ENCODE data around the gene SNED1.

The SNED1 gene

DNA sequence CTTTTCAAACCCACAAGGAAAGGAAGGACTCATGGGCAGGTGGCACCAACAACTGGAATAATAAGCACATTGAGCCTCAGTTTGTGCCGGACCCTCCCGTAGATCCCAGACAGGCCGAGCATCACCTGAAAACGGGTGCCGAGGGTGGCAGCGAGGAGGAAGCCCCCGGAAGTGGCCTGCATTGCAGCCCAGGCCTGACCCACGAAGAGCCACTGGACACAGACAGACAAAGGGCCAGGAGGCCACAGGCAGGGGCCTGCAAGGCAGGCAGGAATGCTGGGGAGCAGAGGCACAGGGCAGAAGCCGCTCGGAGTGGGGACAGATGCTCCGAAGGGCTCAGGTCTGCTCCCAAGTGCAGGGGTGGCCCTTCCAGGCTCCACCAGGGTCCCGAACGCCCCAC is 71.9 kb downstream of the SNED1 start:
- H3K36me3 ChIP-seq (ENCODE audit: control insufficient read depth, insufficient read depth, low read length): no peaks in the 10 kb centered on the region
- no peak overlapping the region for H3K27ac ChIP-seq (ENCODE audit: low read depth, low read length)
- H3K9me3 ChIP-seq (ENCODE audit: control insufficient read depth, insufficient read depth, low read depth, low read length): no peaks in the 10 kb centered on the region
- no peaks in the 10 kb centered on the region for H3K4me1 ChIP-seq (ENCODE audit: control insufficient read depth, insufficient read depth, low read length)
- H3K27me3 ChIP-seq (ENCODE audit: control insufficient read depth, insufficient read depth, low read length): peaks cover 2% of the 10 kb centered on the region; the same call in 1 of the 2 replicates
- no peak overlapping the region for H3K9ac ChIP-seq (ENCODE audit: low read length)
- no peak overlapping the region for H3K4me3 ChIP-seq (ENCODE audit: low read depth, low read length)

- Histone ChIP-seq H3K9me3 (ENCODE audit: control insufficient read depth, insufficient read depth, low read depth, low read length) (no peaks in the 10 kb centered on the region), H3K27ac (ENCODE audit: low read depth, low read length) (no peak overlapping the region), H3K4me1 (ENCODE audit: control insufficient read depth, insufficient read depth, low read length) (no peaks in the 10 kb centered on the region), H3K4me3 (ENCODE audit: low read depth, low read length) (no peak overlapping the region), H3K9ac (ENCODE audit: low read length) (no peak overlapping the region), H3K36me3 (ENCODE audit: control insufficient read depth, insufficient read depth, low read length) (no peaks in the 10 kb centered on the region), H3K27me3 (ENCODE audit: control insufficient read depth, insufficient read depth, low read length) (no peaks in the 10 kb centered on the region; the same call in 1 of the 2 replicates)
These were observed 72.6 kb downstream of the SNED1 start for GRCh38 chr2:241070811-241071676.

DNA sequence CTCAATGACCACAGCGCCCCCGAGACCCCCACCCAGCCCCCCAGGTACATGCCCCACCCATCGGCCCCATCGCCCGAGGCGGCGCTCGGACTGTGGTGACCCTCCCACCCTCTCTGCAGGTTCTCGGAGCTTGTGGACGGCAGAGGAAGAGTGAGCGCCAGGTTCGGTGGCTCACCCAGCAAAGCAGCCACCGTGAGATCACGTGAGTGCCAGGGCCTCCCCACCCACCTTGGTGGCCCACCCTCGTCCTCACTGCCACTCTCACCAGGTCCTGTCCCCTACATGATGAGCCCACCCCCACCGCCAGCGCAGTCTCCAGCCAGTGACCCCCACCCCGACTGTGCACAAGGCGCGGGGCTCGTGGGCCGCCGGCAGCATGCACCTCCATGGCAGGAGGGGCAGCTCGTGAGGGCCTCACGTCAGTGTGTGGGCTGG is 73.3 kb downstream of the SNED1 start:
- Histone ChIP-seq H3K9ac (ENCODE audit: low read length) (no peak overlapping the region), H3K27ac (ENCODE audit: low read depth, low read length) (no peak overlapping the region), H3K9me3 (ENCODE audit: control insufficient read depth, insufficient read depth, low read depth, low read length) (no peaks in the 10 kb centered on the region), H3K4me1 (ENCODE audit: control insufficient read depth, insufficient read depth, low read length) (no peaks in the 10 kb centered on the region), H3K27me3 (ENCODE audit: control insufficient read depth, insufficient read depth, low read length) (no peaks in the 10 kb centered on the region), H3K4me3 (ENCODE audit: low read depth, low read length) (no peak overlapping the region), H3K36me3 (ENCODE audit: control insufficient read depth, insufficient read depth, low read length) (no peaks in the 10 kb centered on the region)

DNA sequence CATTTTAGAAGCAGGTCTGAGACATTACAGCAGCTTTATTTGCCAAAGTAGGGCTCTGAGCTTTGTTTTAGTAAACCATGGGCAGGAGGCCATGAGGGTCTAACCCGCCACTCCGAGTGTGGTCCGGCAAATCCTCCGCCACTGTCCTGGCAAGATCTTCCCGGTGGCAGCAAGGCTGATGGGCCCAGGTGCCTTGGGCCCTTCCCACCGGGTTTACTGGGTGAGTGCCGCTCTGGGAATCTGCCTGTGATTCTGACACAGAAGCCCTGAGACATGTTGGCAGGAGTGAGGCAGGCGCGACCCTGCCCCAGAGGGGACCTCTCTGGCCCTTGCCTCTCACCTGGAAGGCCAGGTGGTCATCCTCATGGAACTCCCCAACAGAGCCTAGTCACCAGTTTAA is 73.7 kb downstream of the SNED1 start:
- H3K9me3 ChIP-seq (ENCODE audit: control insufficient read depth, insufficient read depth, low read depth, low read length): no peaks in the 10 kb centered on the region
- no peaks in the 10 kb centered on the region for H3K4me1 ChIP-seq (ENCODE audit: control insufficient read depth, insufficient read depth, low read length)
- no peaks in the 10 kb centered on the region for H3K36me3 ChIP-seq (ENCODE audit: control insufficient read depth, insufficient read depth, low read length)
- H3K4me3 ChIP-seq (ENCODE audit: low read depth, low read length): no peak overlapping the region
- H3K27ac ChIP-seq (ENCODE audit: low read depth, low read length): no peak overlapping the region
- H3K27me3 ChIP-seq (ENCODE audit: control insufficient read depth, insufficient read depth, low read length): no peaks in the 10 kb centered on the region
- H3K9ac ChIP-seq (ENCODE audit: low read length): no peak overlapping the region

- Histone ChIP-seq H3K4me1 (ENCODE audit: control insufficient read depth, insufficient read depth, low read length) (no peaks in the 10 kb centered on the region), H3K27ac (ENCODE audit: low read depth, low read length) (no peak overlapping the region), H3K36me3 (ENCODE audit: control insufficient read depth, insufficient read depth, low read length) (no peaks in the 10 kb centered on the region), H3K9ac (ENCODE audit: low read length) (no peak overlapping the region), H3K27me3 (ENCODE audit: control insufficient read depth, insufficient read depth, low read length) (no peaks in the 10 kb centered on the region), H3K4me3 (ENCODE audit: low read depth, low read length) (no peak overlapping the region), H3K9me3 (ENCODE audit: control insufficient read depth, insufficient read depth, low read depth, low read length) (no peaks in the 10 kb centered on the region)
These were observed 74.2 kb downstream of the SNED1 start for GRCh38 chr2:241072553-241073165.

DNA sequence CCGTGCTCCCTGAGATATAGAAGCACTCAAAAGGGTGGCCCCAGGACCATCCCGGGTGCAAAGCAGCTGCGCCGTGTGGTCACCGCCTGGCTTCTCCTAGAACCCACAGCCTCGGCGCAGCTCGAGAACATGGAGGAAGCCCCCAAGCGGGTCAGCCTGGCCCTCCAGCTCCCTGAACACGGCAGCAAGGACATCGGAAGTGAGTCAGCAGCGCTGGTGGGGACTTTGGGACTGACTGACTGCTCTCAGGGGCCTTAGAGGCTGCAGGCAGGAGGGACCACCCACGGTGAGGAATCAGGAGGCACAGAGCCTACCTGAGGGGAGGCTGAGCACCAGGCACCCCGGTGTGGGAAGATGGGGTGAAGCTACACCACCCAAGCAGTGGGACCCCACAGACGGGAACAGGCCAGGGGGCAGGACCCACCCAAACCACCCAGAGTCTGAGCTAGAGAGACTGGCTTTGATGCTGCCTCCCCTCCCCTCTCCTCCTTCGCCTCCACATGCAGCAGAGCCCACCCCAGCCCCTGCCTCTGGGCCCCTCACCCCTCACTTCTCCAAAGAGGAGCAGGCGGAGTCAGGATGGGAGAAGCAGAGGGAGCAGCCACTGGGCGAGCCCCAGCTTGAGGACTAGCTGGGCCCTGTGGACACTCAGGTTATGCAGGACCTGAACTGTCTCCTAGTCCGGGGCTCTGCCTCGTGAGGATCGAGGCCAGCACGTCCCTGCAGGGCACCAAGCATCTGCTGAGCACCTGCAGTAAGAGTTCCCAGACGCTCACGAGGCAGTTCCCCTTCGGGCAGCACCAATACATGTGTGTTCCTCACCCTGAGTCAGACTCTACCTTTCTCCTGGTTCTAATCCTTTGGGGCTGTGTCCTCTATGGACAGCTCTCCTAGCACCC is 75.0 kb downstream of the SNED1 start:
- no peak overlapping the region for H3K27ac ChIP-seq (ENCODE audit: low read depth, low read length)
- H3K9ac ChIP-seq (ENCODE audit: low read length): no peak overlapping the region
- no peaks in the 10 kb centered on the region for H3K4me1 ChIP-seq (ENCODE audit: control insufficient read depth, insufficient read depth, low read length)
- no peaks in the 10 kb centered on the region for H3K36me3 ChIP-seq (ENCODE audit: control insufficient read depth, insufficient read depth, low read length)
- H3K9me3 ChIP-seq (ENCODE audit: control insufficient read depth, insufficient read depth, low read depth, low read length): no peaks in the 10 kb centered on the region
- no peaks in the 10 kb centered on the region for H3K27me3 ChIP-seq (ENCODE audit: control insufficient read depth, insufficient read depth, low read length)
- H3K4me3 ChIP-seq (ENCODE audit: low read depth, low read length): no peak overlapping the region

DNA sequence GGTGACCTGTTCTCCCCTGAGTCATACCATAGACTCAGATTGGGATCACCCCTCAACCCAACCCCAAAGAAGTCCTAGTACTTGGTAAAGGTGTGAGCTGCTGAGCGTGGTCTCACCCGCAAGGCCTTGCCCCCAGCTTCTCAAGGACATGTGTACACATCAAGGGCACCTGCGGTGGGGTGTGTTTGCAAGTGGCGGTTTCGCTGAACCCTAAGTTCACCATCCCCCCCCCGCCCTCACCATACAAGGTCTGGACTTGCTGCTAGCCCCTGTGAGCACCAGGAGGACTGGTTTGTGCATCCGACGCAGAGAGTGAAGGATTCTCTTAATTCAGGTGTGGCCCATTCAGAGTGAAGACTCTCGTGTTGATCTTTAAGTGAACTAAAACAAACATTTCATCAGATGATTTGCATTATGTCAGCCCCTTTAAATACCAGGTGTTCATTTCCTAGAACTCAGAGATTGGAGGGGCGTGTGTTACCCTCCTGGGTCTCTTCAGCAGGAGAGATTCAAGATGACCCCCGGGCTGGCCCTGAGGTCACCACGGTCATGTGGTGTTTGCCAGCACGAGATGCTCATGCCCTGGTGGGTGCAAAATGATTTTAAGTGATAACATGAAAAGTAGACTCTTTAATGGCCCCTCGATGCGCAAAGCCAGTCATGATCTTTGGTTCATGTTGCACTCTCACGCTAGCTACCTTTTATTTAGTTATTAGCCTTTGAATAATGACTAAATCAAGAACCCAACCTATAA is 75.8 kb downstream of the SNED1 start:
- Histone ChIP-seq H3K9me3 (ENCODE audit: control insufficient read depth, insufficient read depth, low read depth, low read length) (no peaks in the 10 kb centered on the region), H3K36me3 (ENCODE audit: control insufficient read depth, insufficient read depth, low read length) (no peaks in the 10 kb centered on the region), H3K9ac (ENCODE audit: low read length) (no peak overlapping the region), H3K4me1 (ENCODE audit: control insufficient read depth, insufficient read depth, low read length) (no peaks in the 10 kb centered on the region), H3K4me3 (ENCODE audit: low read depth, low read length) (no peak overlapping the region), H3K27me3 (ENCODE audit: control insufficient read depth, insufficient read depth, low read length) (no peaks in the 10 kb centered on the region), H3K27ac (ENCODE audit: low read depth, low read length) (no peak overlapping the region)

GRCh38 chr2:241074901-241075540 is 76.6 kb downstream of the SNED1 start:
- H3K9ac ChIP-seq (ENCODE audit: low read length): no peak overlapping the region
- no peaks in the 10 kb centered on the region for H3K36me3 ChIP-seq (ENCODE audit: control insufficient read depth, insufficient read depth, low read length)
- H3K27me3 ChIP-seq (ENCODE audit: control insufficient read depth, insufficient read depth, low read length): no peaks in the 10 kb centered on the region

DNA sequence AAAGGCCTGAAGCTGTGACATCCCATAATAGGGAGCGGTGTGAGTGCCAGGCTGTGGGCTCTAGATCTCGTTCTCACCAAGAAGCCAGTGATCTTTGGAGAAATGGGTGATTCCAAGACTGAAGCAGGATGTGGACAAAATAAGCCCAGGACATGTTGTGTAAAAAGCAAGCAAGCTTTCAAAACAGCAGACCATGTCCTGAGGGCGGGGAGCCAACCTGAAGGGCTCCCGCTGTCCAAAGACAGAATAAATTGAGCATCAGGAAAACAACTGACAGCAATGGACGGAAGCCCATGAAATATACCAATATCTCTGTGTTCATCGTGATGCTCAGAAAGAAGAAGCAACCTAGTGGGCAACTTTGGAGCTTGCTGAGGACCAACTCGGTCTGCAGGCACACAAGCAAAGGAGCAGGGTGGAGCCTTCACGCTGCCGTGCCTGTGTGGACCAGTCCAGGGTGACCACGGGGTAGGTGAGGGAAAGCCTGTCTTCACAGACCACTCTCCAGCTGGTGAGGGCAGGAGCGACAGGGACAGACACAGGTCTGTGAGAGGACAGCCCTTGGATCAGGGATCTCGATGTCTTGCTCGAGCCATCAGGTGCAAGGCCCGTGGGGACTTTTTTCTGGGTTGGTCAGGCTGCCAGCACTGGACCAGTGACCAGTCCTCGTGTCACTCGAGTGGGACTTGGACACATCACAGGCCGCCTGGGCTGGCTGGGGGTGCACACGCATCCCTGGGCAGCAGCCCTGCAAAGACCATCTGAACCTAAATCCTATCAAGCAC is 82.2 kb downstream of the SNED1 start:
- no peak overlapping the region for H3K27ac ChIP-seq (ENCODE audit: low read depth, low read length)
- no peaks in the 10 kb centered on the region for H3K9me3 ChIP-seq (ENCODE audit: control insufficient read depth, insufficient read depth, low read depth, low read length)
- no peaks in the 10 kb centered on the region for H3K4me1 ChIP-seq (ENCODE audit: control insufficient read depth, insufficient read depth, low read length)
- no peaks in the 10 kb centered on the region for H3K27me3 ChIP-seq (ENCODE audit: control insufficient read depth, insufficient read depth, low read length)
- no peak overlapping the region for H3K4me3 ChIP-seq (ENCODE audit: low read depth, low read length)
- H3K9ac ChIP-seq (ENCODE audit: low read length): no peak overlapping the region
- no peaks in the 10 kb centered on the region for H3K36me3 ChIP-seq (ENCODE audit: control insufficient read depth, insufficient read depth, low read length)

More at GRCh38 chr2:241074901-241075540, 76.6 kb downstream of the SNED1 start:
- no peaks in the 10 kb centered on the region for H3K9me3 ChIP-seq (ENCODE audit: control insufficient read depth, insufficient read depth, low read depth, low read length)
- no peaks in the 10 kb centered on the region for H3K4me1 ChIP-seq (ENCODE audit: control insufficient read depth, insufficient read depth, low read length)
- H3K4me3 ChIP-seq (ENCODE audit: low read depth, low read length): no peak overlapping the region
- H3K27ac ChIP-seq (ENCODE audit: low read depth, low read length): no peak overlapping the region

All from HUES6 (cell line).